Measurements from ENCODE around the gene DHCR24. TPM values are rescaled to one million over a fixed set of nuclear protein-coding genes. Genes with fewer than 3 reads are reported as not detected.

The DHCR24 gene
- total RNA-seq, 1 experiment from 2014 or later = 44.9 TPM

Other genes with a start within 250 kb of the DHCR24 start
- 0.11 TPM in 1 of 2 replicates, not detected in the other for gene MROH7, start 245.4 kb downstream of the DHCR24 start, total RNA-seq (2014; rRNA removed; shearing (Covaris generic))
- gene TTC4, start 171.3 kb downstream of the DHCR24 start, total RNA-seq (2014; rRNA removed; shearing (Covaris generic)) = 24.1 and 31.1 TPM in 2 replicates
- 7.1 and 7.3 TPM in 2 replicates for gene PARS2, start 122.7 kb downstream of the DHCR24 start, total RNA-seq (2014; rRNA removed; shearing (Covaris generic))
- not detected in 2 replicates for gene TTC22, start 85.9 kb downstream of the DHCR24 start, total RNA-seq (2014; rRNA removed; shearing (Covaris generic))
- not detected in 2 replicates for gene TMEM61, start 93.4 kb upstream of the DHCR24 start, total RNA-seq (2014; rRNA removed; shearing (Covaris generic))
- gene BSND, start 111.7 kb upstream of the DHCR24 start, total RNA-seq (2014; rRNA removed; shearing (Covaris generic)) = not detected in 2 replicates
- 0.11 and 0.26 TPM in 2 replicates for gene PCSK9, start 152.4 kb upstream of the DHCR24 start, total RNA-seq (2014; rRNA removed; shearing (Covaris generic))